K562 (cell line): ENCODE measurements around the gene LCN12. TPM values are rescaled to one million over a fixed set of nuclear protein-coding genes. Genes with fewer than 3 reads are reported as not detected.

ENCODE experiments used
- CHD4 ChIP-seq: fragments of 200-600 bp; sonication (generic); IDR thresholded peaks from 3 replicates; pipeline ENCODE4 v1.6.1; 2012; ENCODE audit warnings: low read depth, mild to moderate bottlenecking, mixed read lengths, low read length, inconsistent platforms; ENCODE audit not compliant: insufficient read depth, insufficient replicate concordance, poor library complexity, severe bottlenecking
- CREBBP ChIP-seq: IDR thresholded peaks from one replicate; pipeline ENCODE4 v1.6.1; 2012; ENCODE audit warnings: low read depth, mild to moderate bottlenecking, control low read depth, inconsistent platforms, low read length
- CTCFL ChIP-seq: IDR thresholded peaks from 2 replicates; pipeline ENCODE4 v1.6.1; 2011; ENCODE audit warnings: borderline replicate concordance, low read depth, mild to moderate bottlenecking, moderate library complexity, low read length; ENCODE audit not compliant: insufficient read depth, poor library complexity, severe bottlenecking
- ESRRA ChIP-seq: fragments of 450-650 bp; IDR thresholded peaks from 2 replicates; pipeline ENCODE4 v1.6.1; 2014; ENCODE audit warnings: low read depth, mild to moderate bottlenecking, moderate library complexity, borderline replicate concordance
- ETV6 ChIP-seq, 3 experiments: fragments of 150-350 bp in 1 of 3; sonication (generic) in 1 of 3; formaldehyde crosslinking in 1 of 3; IDR thresholded peaks; 2 replicates each; pipeline versions ENCODE4 v1.6.1 to v1.8.0; 2014 to 2022; ENCODE audit warnings: borderline replicate concordance in 2 of 3, low read depth in 2 of 3, antibody characterized with exemption in 1 of 3, low read length in 1 of 3, mild to moderate bottlenecking in 1 of 3, missing genetic modification reagents in 1 of 3
- MLLT1 ChIP-seq, 2 experiments: fragments of 450-650 bp; IDR thresholded peaks; 2 replicates each; pipeline ENCODE4 v1.6.1; 2016
- NFYB ChIP-seq: IDR thresholded peaks from 2 replicates; pipeline ENCODE4 v1.6.1; 2011; ENCODE audit warnings: mild to moderate bottlenecking, moderate library complexity; ENCODE audit not compliant: insufficient read length; ENCODE audit errors: extremely low read depth
- NR2C2 ChIP-seq, 2 experiments: fragments of 200-800 bp in 1 of 2; sonication (Bioruptor generic) in 1 of 2; sonication (generic) in 1 of 2; formaldehyde crosslinking in 1 of 2; IDR thresholded peaks; 2 replicates each; pipeline versions ENCODE4 v1.6.1 to v1.8.0; 2016 to 2022; ENCODE audit warnings: mild to moderate bottlenecking in 1 of 2, missing compliant biosample characterization in 1 of 2, missing genetic modification characterization in 1 of 2, missing genetic modification reagents in 1 of 2
- POLR2A ChIP-seq: fragments of 450-650 bp; conservative IDR thresholded peaks from 2 replicates; pipeline ENCODE4 v1.6.1; 2016
- POLR3G ChIP-seq: IDR thresholded peaks from 2 replicates; pipeline ENCODE4 v1.6.1; 2011; ENCODE audit not compliant: insufficient read length, insufficient replicate concordance; ENCODE audit errors: extremely low read depth
- SMARCB1 ChIP-seq: IDR thresholded peaks from 2 replicates; pipeline ENCODE4 v1.6.1; 2011; ENCODE audit warnings: improper control_type of control experiment, low read depth; ENCODE audit not compliant: insufficient read length
- TFE3 ChIP-seq: fragments of 450-650 bp; formaldehyde crosslinking; IDR thresholded peaks from 2 replicates; pipeline ENCODE4 v1.4.0; 2020; ENCODE audit warnings: mild to moderate bottlenecking, mixed read lengths
- TOE1 ChIP-seq, 2 experiments: fragments of 450-650 bp in 1 of 2; sonication (generic) in 1 of 2; formaldehyde crosslinking in 1 of 2; IDR thresholded peaks; 2 replicates each; pipeline versions ENCODE4 v1.7.1 to v1.8.0; 2016 to 2022; ENCODE audit warnings: borderline replicate concordance in 2 of 2, mild to moderate bottlenecking in 2 of 2, antibody characterized with exemption in 1 of 2, inconsistent platforms in 1 of 2, low read depth in 1 of 2, missing genetic modification reagents in 1 of 2, moderate library complexity in 1 of 2
- ZBTB26 ChIP-seq: fragments of 450-650 bp; formaldehyde crosslinking; IDR thresholded peaks from 2 replicates; pipeline ENCODE4 v1.4.0; 2022; ENCODE audit warnings: missing genetic modification characterization
- ZBTB7A ChIP-seq: IDR thresholded peaks from 2 replicates; pipeline ENCODE4 v1.6.1; 2011; ENCODE audit warnings: low read depth, mild to moderate bottlenecking, low read length, moderate library complexity, borderline replicate concordance; ENCODE audit not compliant: control insufficient read depth
- ZNF197 ChIP-seq: fragments of 200-800 bp; sonication (Bioruptor generic); IDR thresholded peaks from 2 replicates; pipeline ENCODE4 v1.6.1; 2016; ENCODE audit warnings: low read depth, missing genetic modification characterization, missing compliant biosample characterization
- ZNF24 ChIP-seq: fragments of 450-650 bp; IDR thresholded peaks from 2 replicates; pipeline ENCODE4 v1.6.1; 2016
- ZNF3 ChIP-seq: fragments of 250-450 bp; sonication (Bioruptor Pico); IDR thresholded peaks from 2 replicates; pipeline ENCODE4 v1.5.0; 2021; ENCODE audit warnings: mild to moderate bottlenecking, moderate library complexity
- ZNF584 ChIP-seq: fragments of 200-800 bp; sonication (Bioruptor generic); IDR thresholded peaks from 2 replicates; pipeline ENCODE4 v1.6.1; 2016; ENCODE audit warnings: low read depth, mild to moderate bottlenecking, missing genetic modification characterization, missing compliant biosample characterization
- polyA plus RNA-seq, 8 experiments: library from polyadenylated mRNA; depleted of rRNA in 4 of 8; stranded (reverse) in 5 of 8; unstranded in 3 of 8; fragments of >200 nt; fragmentation: Nextera tagmentation in 2 of 8; fragmentation: Illumina TruSeq in 1 of 8; extraction: Ambion mirVana in 2 of 8; extraction: Trizol in 1 of 8; gene quantifications; 2 replicates each; pipeline versions ENCODE4 v1.2.1 to v1.2.3, GENCODE V29; 2011 to 2014; ENCODE audit warnings: inconsistent platforms in 1 of 8, missing spikeins in 1 of 8
- total RNA-seq, 7 experiments: library from RNA; depleted of rRNA in 6 of 7; stranded (reverse); fragments of >200 nt in 6 of 7; fragmentation: Illumina TruSeq in 2 of 7; extraction: Trizol in 2 of 7; gene quantifications; 2 replicates each; pipeline versions ENCODE4 v1.2.1 to v1.2.3, GENCODE V29; 2011 to 2021; ENCODE audit warnings: low replicate concordance in 1 of 7

The LCN12 gene
- total and polyA plus RNA-seq, 9 of the 15 experiments (the other 6 are each of a cell fraction or from before 2014, with no cell fraction given) = 0.05 TPM; not detected in 8

GRCh38 chr9:136965771-136966484 is 13.9 kb downstream of the LCN12 start (continued):
- peak; percentile 92 for TF ChIP-seq TFE3 (CRISPR knock-in tag)
- TF ChIP-seq ZBTB7A = peak; percentile 5; the same call in 1 of the 2 replicates
- no peak for TF ChIP-seq ZNF584
- TF ChIP-seq ESRRA = peak; percentile 91
- no peak for TF ChIP-seq ZBTB26 (CRISPR knock-in tag)
- no peak for TF ChIP-seq CHD4
- TF ChIP-seq POLR3G = no peak
- TF ChIP-seq CTCFL = no peak
- peak; percentile 93; the same call in 1 of the 2 replicates for TF ChIP-seq TOE1 (IDR thresholded peaks at IDR 0.05; ENCODE audit: borderline replicate concordance)
- TF ChIP-seq TOE1 (CRISPR knock-in tag; IDR thresholded peaks at IDR 0.05; ENCODE audit: borderline replicate concordance, low read depth) = no peak
- TF ChIP-seq MLLT1 (IDR thresholded peaks at IDR 0.05) = no peak
- no peak for TF ChIP-seq ZNF24
- TF ChIP-seq ZNF197 = no peak
- no peak for TF ChIP-seq ZNF3 (CRISPR knock-in tag)
- no peak for TF ChIP-seq ETV6 (IDR thresholded peaks at IDR 0.05; ENCODE audit: borderline replicate concordance in 1 of 2, low read depth in 2 of 2, low read length in 1 of 2)
- no peak for TF ChIP-seq ETV6 (CRISPR knock-in tag; IDR thresholded peaks at IDR 0.05; ENCODE audit: borderline replicate concordance)
- TF ChIP-seq POLR2A = no peak
- TF ChIP-seq NR2C2 (CRISPR knock-in tag; IDR thresholded peaks at IDR 0.05) = no peak
- TF ChIP-seq NR2C2 (tag; IDR thresholded peaks at IDR 0.05) = no peak
- TF ChIP-seq SMARCB1 = no peak
- no peak for TF ChIP-seq NFYB
- no peak for TF ChIP-seq CREBBP
